NCI-H2029 treated with DMSO at 0.1 percent for 48 hours (cell line): ENCODE data around the gene UBE2E2.

Source experiments
- DNase-seq: peaks from one replicate; lab custom pipeline; 2025; lab: John Stamatoyannopoulos, UW

Gene UBE2E2

DNA sequence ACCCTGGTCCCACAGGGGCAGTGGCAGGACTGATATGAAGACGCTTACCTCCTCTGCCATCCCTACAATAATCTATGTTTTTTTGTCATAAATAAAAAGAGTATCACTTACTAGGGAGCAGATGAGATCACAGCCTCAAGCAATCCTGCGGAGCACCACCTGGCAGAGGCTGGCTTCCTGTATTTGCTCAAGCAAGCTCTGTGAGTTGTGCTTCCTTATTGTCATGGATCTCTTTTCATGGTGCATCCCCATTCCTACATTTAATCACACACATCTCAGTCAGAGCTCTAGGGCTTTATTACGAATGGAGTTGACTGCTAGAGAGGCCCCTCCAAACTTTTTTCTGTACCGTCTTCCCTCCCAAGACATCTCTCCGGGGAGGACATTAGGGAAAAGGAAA lies 186.0 kb downstream of the UBE2E2 start:
- DNase-seq, result peak; percentile 76

DNA sequence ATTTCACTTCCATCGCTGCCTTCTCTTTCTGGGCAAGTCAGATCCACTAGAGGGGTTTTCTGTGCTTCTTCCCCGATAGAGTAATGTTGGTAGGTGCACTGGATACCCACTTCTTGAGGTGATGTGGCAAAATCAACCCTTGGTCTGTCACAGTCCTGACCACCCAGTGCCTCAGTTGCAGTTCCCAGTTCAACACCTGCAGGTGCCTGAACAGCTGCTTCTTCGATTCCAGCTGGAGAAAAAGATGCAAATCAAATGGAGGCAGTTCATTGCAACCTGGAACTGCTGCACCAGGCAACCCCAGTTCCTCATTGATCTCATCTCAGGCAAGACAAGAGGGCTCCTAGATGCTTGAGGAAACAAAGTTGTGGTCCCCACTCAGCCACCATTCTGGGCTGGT lies 186.6 kb downstream of the UBE2E2 start:
- no peak for DNase-seq

DNA sequence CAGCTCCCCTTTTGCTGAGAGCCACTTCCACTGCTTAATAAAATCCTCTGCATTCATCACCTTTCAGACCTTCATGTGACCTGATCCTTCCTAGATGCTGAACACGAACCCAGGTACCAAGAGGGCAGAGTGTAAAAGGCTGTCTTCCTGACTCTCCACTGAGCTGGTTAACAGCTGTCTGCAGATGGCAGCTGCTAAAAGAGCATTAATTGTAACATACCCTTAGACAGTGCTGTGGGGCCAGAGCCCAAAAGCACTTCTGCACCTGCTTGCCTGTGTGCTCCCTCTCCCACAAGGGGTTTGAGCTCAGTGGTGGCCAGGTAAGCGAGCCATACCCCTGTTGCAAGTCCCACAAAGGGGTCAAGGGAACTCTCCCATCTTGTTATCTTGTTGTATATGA lies 187.3 kb downstream of the UBE2E2 start:
- DNase-seq, result peak; percentile 15

DNA sequence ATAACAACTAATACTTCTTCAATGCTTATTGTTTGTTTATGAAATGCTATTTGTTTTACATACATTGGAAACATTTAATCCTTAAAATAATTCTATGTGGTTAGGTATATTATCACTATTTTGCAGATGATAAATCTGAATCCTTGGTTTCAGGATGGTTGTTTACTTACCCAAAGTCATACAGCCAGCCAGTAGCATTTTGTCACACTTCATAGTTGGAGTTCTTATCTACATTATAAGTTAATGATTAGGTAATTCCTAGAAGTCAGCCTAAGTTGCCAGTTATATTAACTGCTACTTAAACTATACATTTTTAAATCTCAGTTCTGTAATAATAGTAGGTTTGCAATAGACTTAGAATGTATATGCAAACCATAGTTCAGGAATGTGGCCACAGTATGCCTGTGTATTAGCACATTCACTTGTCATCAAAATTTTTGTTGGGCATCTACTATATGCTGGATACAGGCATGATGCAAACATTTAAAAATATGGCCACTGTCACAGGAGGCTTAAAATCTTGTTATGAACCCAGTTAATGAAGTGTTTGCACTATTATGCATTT lies 187.9 kb downstream of the UBE2E2 start:
- DNase-seq, result no peak

DNA sequence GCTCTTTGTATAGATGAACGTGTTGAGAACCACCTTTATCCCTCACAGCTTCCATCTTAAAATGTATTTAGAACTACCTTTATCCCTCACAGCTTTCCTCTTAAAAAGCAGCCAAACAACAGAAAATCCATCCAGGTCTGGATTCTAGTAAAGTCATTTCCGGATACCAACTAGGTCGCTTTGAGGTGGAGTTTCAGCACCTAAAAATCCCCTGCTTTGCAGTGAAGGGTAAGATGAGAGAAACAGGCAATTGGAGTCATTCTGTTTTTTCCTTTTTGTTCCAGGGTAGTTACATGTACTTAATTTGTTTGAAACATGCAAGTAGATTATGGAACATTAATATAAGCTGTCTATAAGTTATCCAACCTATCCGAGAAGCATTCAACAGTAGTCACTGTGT lies 192.0 kb downstream of the UBE2E2 start:
- DNase-seq, result no peak

DNA sequence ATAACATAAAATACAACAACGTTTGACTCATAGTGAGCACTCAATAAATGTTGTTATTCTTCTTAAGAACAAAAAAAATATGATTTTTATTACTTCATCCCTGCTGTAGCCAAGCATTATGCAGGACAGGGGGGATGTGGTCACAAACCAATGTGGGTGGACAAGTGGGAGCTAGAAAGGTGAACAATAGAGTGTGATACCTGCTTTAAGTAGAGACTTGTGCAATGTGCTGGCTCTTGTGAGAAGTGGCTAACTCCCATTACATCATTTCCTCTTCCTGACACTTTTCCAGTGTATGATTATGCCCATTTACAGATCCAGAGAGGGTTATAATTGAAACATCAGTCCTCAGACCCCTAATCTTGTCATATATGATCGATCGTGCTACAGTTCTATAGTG lies 193.6 kb downstream of the UBE2E2 start:
- peak; percentile 54 for DNase-seq

DNA sequence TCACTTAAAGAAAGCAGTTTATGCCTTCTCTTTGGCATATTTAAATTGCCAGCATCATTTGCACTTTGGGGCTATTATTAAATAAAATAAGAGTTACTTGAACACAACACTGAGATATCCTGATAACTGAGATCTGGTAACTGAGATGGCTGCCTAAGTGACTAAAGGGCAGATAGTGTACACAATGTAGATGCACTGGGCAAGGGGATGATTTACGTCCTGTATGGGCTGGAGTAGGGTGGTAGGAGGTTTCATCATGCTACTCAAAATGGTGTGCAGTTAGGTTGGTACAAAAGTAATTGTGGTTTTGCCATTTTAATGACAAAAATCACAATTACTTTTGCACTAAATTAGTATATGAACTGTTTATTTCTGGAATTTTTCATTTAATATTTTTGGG lies 196.1 kb downstream of the UBE2E2 start:
- no peak for DNase-seq

DNA sequence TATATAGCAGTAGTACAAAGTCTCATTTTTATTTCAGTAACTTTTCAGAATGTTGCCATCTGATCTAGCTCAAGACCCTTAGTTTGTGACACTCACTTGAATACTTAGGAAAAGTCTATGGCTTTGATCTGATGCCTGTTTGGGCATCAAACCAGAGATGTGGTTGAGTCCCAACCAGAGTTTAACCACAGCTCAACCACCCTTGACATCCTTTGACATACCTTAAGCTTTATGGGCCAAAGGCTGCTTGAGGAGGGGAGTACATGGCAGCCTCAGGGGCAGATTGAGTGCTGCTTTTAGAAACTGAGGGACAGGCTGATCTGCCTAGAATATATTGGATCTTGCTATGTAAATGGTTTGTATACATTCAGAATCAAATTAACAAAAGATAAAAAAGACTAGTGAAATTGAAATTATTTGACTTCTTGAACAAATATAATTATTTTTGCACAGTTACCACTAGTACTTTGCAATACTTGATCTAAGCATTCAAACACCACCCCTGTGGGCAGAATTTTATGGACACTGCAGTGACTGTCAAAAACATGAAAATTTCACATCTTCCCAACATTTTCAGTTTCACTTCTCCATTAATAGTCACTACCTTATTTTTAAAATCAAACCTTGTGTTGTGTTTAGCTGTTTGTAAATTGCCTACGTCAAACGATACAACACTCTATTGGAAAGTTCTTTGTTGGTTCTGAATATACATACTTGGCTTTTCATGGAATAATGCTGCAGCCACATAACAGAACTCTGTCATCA lies 199.8 kb downstream of the UBE2E2 start:
- no peak for DNase-seq

DNA sequence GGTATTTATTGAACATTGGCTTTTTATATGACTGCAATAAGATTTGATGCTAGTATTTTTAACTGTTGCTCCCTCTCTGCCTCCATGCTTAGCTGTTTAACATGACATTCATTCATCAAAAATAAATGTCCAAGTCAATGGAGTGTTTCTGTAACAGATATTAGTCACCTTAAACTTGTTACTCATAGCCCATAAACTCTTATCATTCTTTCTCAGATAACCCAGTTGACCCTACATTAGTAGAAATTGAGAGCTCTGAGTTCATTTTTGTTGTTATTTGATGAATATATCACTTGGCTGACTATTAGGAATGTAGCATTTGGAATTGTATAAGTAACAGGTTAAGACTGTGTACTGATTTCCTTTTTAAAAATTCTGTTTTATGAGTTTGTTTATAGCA lies 201.1 kb downstream of the UBE2E2 start:
- DNase-seq, result no peak

DNA sequence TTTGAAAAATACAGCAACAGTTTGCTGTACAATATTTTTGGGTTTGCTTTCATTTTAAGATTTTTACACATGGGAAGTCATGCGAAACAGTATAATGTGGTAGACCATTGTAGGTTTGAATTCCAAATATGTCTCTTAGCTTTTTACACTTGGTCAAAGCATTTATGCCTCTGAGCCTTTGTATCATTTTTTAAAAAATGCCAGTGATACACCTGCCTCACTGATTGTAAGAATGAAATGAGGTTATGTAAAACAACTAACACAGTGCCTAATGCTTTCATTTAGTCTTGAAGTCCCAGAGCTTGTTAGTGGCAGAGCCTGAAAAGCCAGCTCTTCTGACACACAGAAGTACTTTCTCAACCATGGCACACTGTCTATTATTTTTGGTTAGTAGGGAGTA lies 202.0 kb downstream of the UBE2E2 start:
- DNase-seq, result no peak

DNA sequence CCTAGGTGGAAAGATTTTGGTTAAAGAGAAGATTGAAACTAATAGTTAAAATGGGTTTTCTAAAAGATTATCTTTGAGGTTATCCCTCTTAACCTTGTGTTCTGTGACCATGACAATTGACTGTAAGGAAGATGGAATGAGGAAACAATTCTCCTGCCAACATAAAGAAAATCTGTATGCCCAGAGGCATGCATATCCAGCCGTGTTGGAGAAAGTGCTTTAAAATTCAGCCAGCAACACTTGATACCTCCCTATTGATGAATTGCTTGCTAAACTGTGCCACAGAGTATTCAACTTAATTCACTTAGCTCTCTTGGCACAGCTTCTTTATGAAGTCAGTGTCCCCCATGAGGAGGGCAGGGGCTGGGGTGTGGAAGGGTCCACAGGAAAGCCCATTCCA lies 203.5 kb downstream of the UBE2E2 start:
- no peak for DNase-seq

DNA sequence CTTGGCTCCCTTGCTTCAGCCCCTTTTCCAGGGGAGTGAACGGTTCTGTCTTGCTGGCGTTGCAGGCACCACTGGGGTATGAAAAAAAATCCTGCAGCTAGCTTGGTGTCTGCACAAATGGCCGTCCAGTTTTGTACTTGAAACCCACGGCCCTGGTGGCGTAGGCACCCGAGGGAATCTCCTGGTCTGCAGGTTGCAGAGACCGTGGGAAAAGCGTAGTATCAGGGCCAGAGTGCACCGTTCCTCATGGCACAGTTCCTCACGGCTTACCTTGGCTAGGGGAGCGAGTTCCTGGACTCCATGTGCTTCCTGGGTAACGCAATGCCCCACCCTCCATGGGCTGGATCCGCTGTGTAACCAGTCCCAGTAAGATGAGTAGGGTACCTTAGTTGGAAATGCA lies 214.9 kb downstream of the UBE2E2 start:
- no peak for DNase-seq

DNA sequence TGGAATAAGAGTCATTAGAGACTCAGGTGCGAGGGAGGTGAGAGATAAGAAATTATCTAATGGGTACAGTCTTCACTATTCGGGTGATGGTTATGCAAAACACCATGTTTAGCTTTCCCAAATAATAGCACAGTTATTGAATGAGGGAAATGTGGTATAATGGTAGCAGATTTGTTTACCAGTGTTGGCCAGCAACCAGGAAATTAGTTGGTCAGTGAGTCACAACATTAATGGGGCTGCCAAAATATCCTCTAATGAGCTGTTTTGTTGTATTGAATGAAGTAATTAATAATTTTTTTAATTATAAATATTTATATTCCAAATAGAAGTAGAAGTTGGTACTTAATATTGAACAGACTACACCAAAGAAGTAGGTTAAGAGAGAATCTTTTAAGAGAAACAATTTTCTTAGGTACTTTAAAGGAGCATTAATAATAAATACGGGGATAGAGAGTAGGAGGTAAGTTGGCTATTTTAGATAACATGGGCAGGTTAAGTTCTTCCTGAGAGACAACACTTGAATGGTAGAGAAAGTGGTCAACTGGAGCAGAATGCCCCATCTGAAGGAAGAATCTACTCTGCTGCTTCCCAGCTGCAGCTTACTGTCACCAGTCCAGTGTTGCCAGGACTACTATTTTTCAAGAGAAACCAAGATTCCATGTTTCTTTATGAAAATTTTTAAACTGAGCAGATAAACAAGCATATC lies 218.8 kb downstream of the UBE2E2 start:
- no peak for DNase-seq

DNA sequence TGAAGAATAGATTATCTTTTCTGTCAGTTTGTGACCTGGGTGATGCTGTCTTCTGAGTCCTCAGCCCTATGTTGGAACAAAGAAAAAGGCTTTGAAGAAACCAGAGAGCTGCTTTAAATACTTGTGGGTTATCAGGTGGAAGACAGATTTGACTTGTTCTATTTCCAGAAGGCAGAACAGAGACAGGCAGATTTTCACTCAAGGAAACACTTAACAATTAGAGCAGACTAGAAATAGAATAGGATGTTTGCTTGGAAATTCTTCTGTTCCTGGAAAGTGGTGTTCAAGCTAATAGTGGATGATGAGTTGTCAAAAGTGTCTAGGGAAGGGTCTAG lies 219.4 kb downstream of the UBE2E2 start:
- no peak for DNase-seq

DNA sequence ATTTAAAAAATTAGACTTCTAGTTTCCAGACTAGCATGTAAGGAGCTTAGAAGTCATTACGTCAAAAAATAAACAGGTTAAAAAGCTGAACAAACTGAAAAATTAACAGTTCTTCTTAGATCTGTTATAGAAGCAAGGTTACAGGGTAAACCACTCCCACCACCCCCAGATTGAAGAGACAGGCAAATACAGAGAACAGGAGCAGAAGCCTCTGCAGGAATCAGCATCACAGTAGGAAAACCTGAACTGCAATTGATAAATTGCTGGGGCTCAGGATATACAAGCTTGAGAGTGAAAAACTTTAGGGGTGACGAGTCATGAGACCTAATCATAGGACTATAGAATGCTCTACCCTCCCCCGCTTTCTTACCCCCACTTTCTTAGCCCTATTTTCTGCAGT lies 222.3 kb downstream of the UBE2E2 start:
- DNase-seq, result no peak

DNA sequence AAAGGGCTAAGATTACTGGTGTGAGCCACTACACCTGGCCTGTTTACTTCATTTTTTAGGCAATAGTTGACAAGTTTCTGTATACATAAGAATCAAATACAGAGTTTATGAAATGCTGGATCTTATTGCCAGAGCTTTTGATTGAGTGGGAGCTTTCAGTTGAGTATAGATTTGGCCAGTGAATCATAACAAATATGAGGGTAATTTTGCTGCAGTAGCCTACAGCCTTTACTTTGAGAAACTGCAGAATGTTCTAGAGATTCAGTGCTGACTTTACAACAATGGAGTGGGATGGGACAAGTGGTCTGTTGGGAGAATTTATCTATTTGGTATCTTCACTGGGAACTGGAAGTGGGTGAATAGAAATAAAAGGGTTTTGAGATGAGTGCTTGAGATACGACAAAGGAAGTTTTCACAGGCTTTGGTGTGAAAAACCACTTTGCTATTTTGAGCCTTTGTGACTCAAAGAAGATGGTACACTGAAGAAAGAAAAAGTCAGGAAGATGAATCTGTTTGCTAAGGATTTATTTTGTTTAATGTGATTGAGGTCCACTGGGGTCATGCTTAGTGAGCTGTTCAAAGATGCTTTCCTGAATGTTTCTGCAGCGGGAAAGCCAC lies 227.8 kb downstream of the UBE2E2 start:
- no peak for DNase-seq

DNA sequence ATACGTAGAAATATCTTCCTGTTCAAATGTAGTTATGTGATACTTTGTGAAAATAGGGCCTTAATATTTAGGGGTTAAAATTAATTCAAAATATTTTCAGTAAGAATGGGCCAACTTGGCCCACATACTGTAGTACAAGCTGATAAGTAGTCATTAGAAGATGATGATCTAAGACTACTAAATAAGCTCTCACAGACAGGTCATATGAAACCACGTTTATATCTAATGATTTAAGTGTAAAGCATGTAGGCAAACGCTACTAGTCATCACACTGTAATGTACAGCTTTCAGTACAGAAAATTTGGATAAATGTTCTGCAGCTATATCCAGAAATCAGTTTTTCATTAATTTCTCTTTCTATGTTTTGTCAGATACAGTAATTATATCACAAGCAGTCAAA lies 228.6 kb downstream of the UBE2E2 start:
- no peak for DNase-seq

DNA sequence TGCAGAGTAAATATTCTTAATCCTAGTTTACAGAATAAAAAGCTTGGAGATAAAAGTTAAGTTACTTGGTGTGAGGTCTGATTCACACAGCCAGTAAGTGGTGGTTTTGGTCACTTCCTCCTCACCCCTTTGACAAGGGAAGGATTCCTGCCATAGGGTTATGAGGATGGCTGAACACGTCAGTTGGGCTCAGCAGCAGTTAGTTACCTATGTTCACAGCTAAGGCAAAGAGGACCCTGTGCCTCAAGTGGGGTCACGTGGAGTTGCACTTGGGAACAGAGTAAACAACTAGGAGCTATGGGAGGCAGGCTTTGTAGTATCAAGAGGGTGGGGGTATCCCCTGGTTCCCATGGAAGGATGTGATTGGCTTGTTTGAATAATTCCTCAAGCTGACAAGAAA lies 232.2 kb downstream of the UBE2E2 start:
- DNase-seq, result no peak

DNA sequence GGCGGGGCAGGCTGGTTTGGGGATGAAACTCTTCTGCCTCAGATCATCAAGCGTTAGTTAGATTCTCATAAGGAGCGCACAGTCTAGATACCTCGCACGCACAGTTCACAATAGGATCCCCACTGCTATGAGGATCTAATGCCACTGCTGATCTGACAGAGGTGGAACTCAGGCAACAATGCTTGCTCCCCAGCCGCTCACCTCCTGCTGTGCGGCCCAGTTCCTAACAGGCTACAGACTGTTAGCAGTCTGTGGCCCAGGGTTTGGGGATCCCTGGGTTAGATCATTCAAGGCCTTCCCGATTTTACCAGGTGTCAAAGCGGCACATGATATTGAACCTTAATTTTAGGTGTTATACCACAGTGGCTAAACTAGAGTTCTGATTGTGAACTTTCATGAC lies 232.8 kb downstream of the UBE2E2 start:
- DNase-seq, result no peak

DNA sequence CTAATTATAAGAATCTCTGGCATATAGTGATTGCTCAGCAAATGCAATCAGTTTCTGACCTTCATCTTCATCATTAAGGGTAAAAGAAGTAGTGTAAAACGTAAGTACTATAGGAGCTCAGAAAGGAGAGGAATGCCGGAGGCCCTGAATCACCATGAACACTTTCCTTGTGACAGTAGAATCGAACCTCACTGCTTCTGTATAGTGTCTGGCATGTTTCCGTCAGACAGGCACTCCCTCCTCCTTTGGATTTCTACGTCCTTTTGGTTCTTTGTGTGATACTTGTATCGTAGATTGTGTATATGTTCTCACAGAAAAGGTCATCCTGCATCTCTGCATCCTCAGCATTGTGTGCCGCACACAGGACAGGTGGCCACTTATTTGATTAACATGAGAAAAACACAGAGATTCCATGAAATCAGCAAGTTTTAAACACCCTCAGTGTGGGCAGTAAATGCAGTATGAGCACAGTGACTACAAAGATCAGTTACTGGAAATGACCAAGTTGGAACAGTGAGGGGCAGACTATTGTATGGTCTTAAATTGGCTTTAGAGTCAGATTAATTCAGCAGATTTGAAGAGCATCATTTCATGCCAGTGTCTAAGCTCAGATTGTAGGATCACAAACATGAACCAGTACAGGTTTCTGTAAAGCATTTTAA lies 234.5 kb downstream of the UBE2E2 start:
- no peak for DNase-seq

DNA sequence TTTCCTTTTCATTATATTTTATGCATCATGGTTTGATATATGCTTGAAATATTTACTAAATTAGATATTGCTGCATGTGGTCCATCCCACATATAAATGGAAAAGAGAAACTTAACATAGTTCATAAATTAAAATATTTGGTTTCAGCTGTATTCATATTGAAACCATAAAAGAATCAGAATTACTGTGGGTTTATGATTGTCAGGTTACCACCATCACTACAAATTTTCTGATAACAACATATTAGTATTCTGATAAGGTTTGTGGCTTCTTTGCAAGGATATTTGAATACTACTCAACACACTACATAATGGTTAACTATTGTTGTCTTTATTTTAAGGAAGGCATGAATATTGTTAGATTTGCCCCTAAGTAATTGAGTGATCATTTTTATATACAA lies 235.5 kb downstream of the UBE2E2 start:
- DNase-seq, result no peak

DNA sequence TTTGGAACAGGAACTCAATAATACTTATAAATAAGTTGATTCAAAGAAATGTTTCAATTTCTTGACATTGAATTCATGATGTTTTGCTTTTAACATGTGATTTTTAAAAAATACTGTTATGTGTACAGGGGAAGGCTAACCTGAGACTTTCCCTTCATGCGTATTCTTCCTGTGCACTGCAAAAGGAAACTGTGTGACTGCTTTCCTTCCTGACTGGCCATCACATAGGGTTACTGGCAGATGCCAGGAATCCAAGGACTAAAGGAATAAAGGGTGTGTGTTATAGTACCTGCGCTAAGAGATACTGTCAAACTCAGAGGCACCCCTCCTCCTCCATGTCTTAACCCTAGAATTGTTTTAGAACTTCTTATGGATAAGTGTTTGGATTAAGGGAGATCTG lies 236.0 kb downstream of the UBE2E2 start:
- DNase-seq, result no peak
